CD14-positive monocyte (primary cell): Measurements from ENCODE around the gene CYB561D1. TPM values are rescaled to one million over a fixed set of nuclear protein-coding genes. Genes with fewer than 3 reads are reported as not detected.

Source experiments
- DNase-seq, 3 donors: peaks; one replicate each; pipeline ENCODE4 v3.0.0-alpha.2; 2011 to 2022
- H2AFZ ChIP-seq: 2 replicates; pipeline ENCODE4 v1.6.0; 2012; ENCODE audit warnings: mild to moderate bottlenecking, low read depth, low read length, inconsistent platforms; ENCODE audit not compliant: insufficient read depth, poor library complexity, severe bottlenecking
- H3K27ac ChIP-seq, 2 donors: 1 replicate in 1 of 2; 2 replicates in 1 of 2; pipeline ENCODE4 v1.5.1; 2012 to 2013; ENCODE audit warnings: low read length in 2 of 2, control low read depth in 1 of 2, inconsistent platforms in 1 of 2, low read depth in 1 of 2, mild to moderate bottlenecking in 1 of 2
- H3K27me3 ChIP-seq, 2 donors: one replicate each; pipeline versions ENCODE4 v1.6.0 to v1.6.1; 2011 to 2013; ENCODE audit warnings: low read length in 2 of 2; ENCODE audit not compliant: control insufficient read depth in 2 of 2, insufficient read depth in 2 of 2
- H3K36me3 ChIP-seq, 2 donors: replicated peaks in 1 of 2; 1 replicate in 1 of 2; 2 replicates in 1 of 2; pipeline versions ENCODE4 v1.5.1 to v1.6.1; 2012 to 2013; ENCODE audit warnings: low read length in 2 of 2, control low read depth in 1 of 2, inconsistent platforms in 1 of 2, mild to moderate bottlenecking in 1 of 2; ENCODE audit not compliant: insufficient read depth in 2 of 2, control insufficient read depth in 1 of 2
- H3K4me1 ChIP-seq, 2 donors: 1 replicate in 1 of 2; 2 replicates in 1 of 2; pipeline versions ENCODE4 v1.5.1 to v1.6.1; 2012 to 2013; ENCODE audit warnings: low read length in 2 of 2, control low read depth in 1 of 2, inconsistent platforms in 1 of 2, mild to moderate bottlenecking in 1 of 2, moderate library complexity in 1 of 2; ENCODE audit not compliant: insufficient read depth in 2 of 2, control insufficient read depth in 1 of 2
- H3K4me2 ChIP-seq: replicated peaks from 2 replicates; pipeline ENCODE3; 2012; ENCODE audit warnings: low read length, moderate library complexity, mild to moderate bottlenecking; ENCODE audit not compliant: poor library complexity, severe bottlenecking; ENCODE audit errors: extremely low read depth
- H3K4me3 ChIP-seq, 3 experiments: fragments of 200-600 bp in 1 of 3; sonication (generic) in 1 of 3; replicated peaks in 1 of 3; 1 replicate in 2 of 3; 2 replicates in 1 of 3; pipeline ENCODE4 v1.5.1; 2011 to 2013; ENCODE audit warnings: low read length in 3 of 3, mild to moderate bottlenecking in 3 of 3, control low read depth in 2 of 3, low read depth in 2 of 3, inconsistent platforms in 1 of 3, moderate library complexity in 1 of 3
- H3K79me2 ChIP-seq: 2 replicates; pipeline ENCODE4 v1.6.0; 2012; ENCODE audit warnings: mild to moderate bottlenecking, control low read depth, inconsistent platforms, low read length, moderate library complexity; ENCODE audit not compliant: insufficient read depth
- H3K9ac ChIP-seq: 2 replicates; pipeline ENCODE4 v1.6.0; 2017; ENCODE audit warnings: low read length, mild to moderate bottlenecking; ENCODE audit not compliant: insufficient read depth, poor library complexity, severe bottlenecking
- H3K9me3 ChIP-seq, 2 donors: replicated peaks in 1 of 2; 1 replicate in 1 of 2; 2 replicates in 1 of 2; pipeline versions ENCODE4 v1.5.1 to v1.6.1; 2012 to 2013; ENCODE audit warnings: low read length in 2 of 2, control low read depth in 1 of 2; ENCODE audit not compliant: control insufficient read depth in 1 of 2, insufficient read depth in 1 of 2
- H4K20me1 ChIP-seq: 2 replicates; pipeline ENCODE4 v1.6.0; 2012; ENCODE audit warnings: mild to moderate bottlenecking, low read length, control low read depth, moderate library complexity; ENCODE audit not compliant: insufficient read depth
- H3K27ac Mint-ChIP-seq, 7 donors: one replicate each; pipeline ENCODE4 v1.8.0; 2020; ENCODE audit warnings: mild to moderate bottlenecking in 7 of 7, mixed read lengths in 7 of 7, moderate library complexity in 6 of 7, inconsistent platforms in 2 of 7
- H3K27me3 Mint-ChIP-seq, 3 donors: one replicate each; pipeline ENCODE4 v1.8.0; 2021 to 2022; ENCODE audit warnings: low read depth in 3 of 3, mild to moderate bottlenecking in 3 of 3, mixed read lengths in 3 of 3, moderate library complexity in 3 of 3, inconsistent platforms in 1 of 3
- H3K36me3 Mint-ChIP-seq, 2 donors: one replicate each; pipeline ENCODE4 v1.8.0; 2020; ENCODE audit warnings: mixed read lengths in 2 of 2, inconsistent platforms in 1 of 2, mild to moderate bottlenecking in 1 of 2
- H3K4me1 Mint-ChIP-seq: one replicate; pipeline ENCODE4 v1.8.0; 2020; ENCODE audit warnings: mild to moderate bottlenecking, mixed read lengths
- H3K4me3 Mint-ChIP-seq, 2 donors: one replicate each; pipeline ENCODE4 v1.8.0; 2020; ENCODE audit warnings: mild to moderate bottlenecking in 2 of 2, mixed read lengths in 2 of 2, moderate library complexity in 1 of 2
- H3K9me3 Mint-ChIP-seq, 7 donors: one replicate each; pipeline ENCODE4 v1.8.0; 2020 to 2022; ENCODE audit warnings: mixed read lengths in 7 of 7, mild to moderate bottlenecking in 6 of 7, moderate library complexity in 6 of 7, inconsistent platforms in 2 of 7
- WGBS: methylation state at CpG from one replicate; pipeline ENCODE4 v1.1.5; 2013; ENCODE audit warnings: missing lambda C conversion rate; ENCODE audit not compliant: insufficient coverage; 5-methylcytosine and 5-hydroxymethylcytosine counted together
- intact Hi-C, 2 donors: fragments of 100-400 bp; cut with micrococcal nuclease; formaldehyde crosslinking; loops; one replicate each; pipeline versions ENCODE4 v1.15.0 to v1.15.1; 2023
- polyA plus RNA-seq, 3 donors: library from polyadenylated mRNA; depleted of rRNA in 1 of 3; unstranded in 2 of 3; stranded (reverse) in 1 of 3; fragments of 300-500 nt in 2 of 3; fragments of >200 nt in 1 of 3; fragmentation: Illumina TruSeq in 2 of 3; gene quantifications; 1 replicate in 2 of 3; 2 replicates in 1 of 3; pipeline ENCODE4 v1.2.3, GENCODE V29; 2012 to 2021
- TF ChIP-seq, protein P1 (sequence below): fragments of 200-600 bp; IDR thresholded peaks from one replicate; pipeline ENCODE4 v1.8.0; 2022; ENCODE audit warnings: antibody characterized with exemption, mild to moderate bottlenecking

Gene CYB561D1
- polyA plus RNA-seq, 3 donors, result 1.4 to 13.2 (median 4.2) TPM

- Mint-ChIP-seq H3K27ac (no peak overlapping the region), H3K4me1 (peaks cover 25% of the 10 kb centered on the region), H3K27me3 (peaks cover 24 to 33% (median 28%) of the 10 kb centered on the region in 3 donors), H3K36me3 (peaks cover 14 to 20% of the 10 kb centered on the region in 2 donors), H3K4me3 (peak overlapping the region; percentile 84 to 92), H3K9me3 (no peaks in the 10 kb centered on the region)
- no peak overlapping the region for H2AFZ ChIP-seq
- H3K4me1 ChIP-seq, result peaks cover 16 to 19% of the 10 kb centered on the region in 2 donors
- no peaks in the 10 kb centered on the region for H3K79me2 ChIP-seq
- H3K4me3 ChIP-seq, result peak overlapping the region in 1 of 3 experiments; percentile 93
- no peaks in the 10 kb centered on the region for H3K9me3 ChIP-seq
- H4K20me1 ChIP-seq, result no peaks in the 10 kb centered on the region
- H3K27me3 ChIP-seq, result peaks cover 8 to 26% of the 10 kb centered on the region in 2 donors
- peak overlapping the region; percentile 100 for H3K4me2 ChIP-seq
- H3K36me3 ChIP-seq, result no peaks in the 10 kb centered on the region
- H3K27ac ChIP-seq, result no peak overlapping the region
- intact Hi-C loops, result no loop called here
- WGBS, result no CpG with 5 or more reads among the region's 3 CpGs
- DNase-seq, result no peak
- TF ChIP-seq, protein P1, sequence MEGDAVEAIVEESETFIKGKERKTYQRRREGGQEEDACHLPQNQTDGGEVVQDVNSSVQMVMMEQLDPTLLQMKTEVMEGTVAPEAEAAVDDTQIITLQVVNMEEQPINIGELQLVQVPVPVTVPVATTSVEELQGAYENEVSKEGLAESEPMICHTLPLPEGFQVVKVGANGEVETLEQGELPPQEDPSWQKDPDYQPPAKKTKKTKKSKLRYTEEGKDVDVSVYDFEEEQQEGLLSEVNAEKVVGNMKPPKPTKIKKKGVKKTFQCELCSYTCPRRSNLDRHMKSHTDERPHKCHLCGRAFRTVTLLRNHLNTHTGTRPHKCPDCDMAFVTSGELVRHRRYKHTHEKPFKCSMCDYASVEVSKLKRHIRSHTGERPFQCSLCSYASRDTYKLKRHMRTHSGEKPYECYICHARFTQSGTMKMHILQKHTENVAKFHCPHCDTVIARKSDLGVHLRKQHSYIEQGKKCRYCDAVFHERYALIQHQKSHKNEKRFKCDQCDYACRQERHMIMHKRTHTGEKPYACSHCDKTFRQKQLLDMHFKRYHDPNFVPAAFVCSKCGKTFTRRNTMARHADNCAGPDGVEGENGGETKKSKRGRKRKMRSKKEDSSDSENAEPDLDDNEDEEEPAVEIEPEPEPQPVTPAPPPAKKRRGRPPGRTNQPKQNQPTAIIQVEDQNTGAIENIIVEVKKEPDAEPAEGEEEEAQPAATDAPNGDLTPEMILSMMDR, result no peak
- no peak overlapping the region for H3K9ac ChIP-seq
Measured at GRCh38 chr1:109485001-109485400, 8.9 kb upstream of the CYB561D1 start.

GRCh38 chr1:109487261-109487660 lies 6.6 kb upstream of the CYB561D1 start:
- no peaks in the 10 kb centered on the region for H3K79me2 ChIP-seq
- Mint-ChIP-seq H3K36me3 (peaks cover 16 to 20% of the 10 kb centered on the region in 2 donors), H3K4me1 (peaks cover 27% of the 10 kb centered on the region), H3K4me3 (no peak overlapping the region), H3K27ac (no peak overlapping the region), H3K9me3 (no peaks in the 10 kb centered on the region), H3K27me3 (peaks cover 11 to 12% (median 12%) of the 10 kb centered on the region in 3 donors)
- H3K4me1 ChIP-seq, result peaks cover 16 to 19% of the 10 kb centered on the region in 2 donors
- no peak overlapping the region for H3K4me3 ChIP-seq
- no peak for DNase-seq
- TF ChIP-seq, protein P1, result no peak
- no peaks in the 10 kb centered on the region for H3K36me3 ChIP-seq
- H2AFZ ChIP-seq, result no peak overlapping the region
- intact Hi-C loops, result no loop called here
- no peak overlapping the region for H3K27ac ChIP-seq
- H3K4me2 ChIP-seq, result no peak overlapping the region
- no peak overlapping the region for H3K9ac ChIP-seq
- 90% methylated on average over 2 of the region's 5 CpGs for whole genome bisulfite sequencing
- peaks cover 4 to 7% of the 10 kb centered on the region in 2 donors for H3K27me3 ChIP-seq
- H3K9me3 ChIP-seq, result no peaks in the 10 kb centered on the region
- no peaks in the 10 kb centered on the region for H4K20me1 ChIP-seq
